ENCODE results near the gene NAA10.

Gene NAA10

GRCh38 chrX:153947009-153947769, 12.4 kb upstream of the NAA10 start:
- peak; percentile 82 to 86 for DNase-seq

- DNase-seq = no peak
Observed at GRCh38 chrX:153945956-153946943, 11.4 kb upstream of the NAA10 start.

DNA sequence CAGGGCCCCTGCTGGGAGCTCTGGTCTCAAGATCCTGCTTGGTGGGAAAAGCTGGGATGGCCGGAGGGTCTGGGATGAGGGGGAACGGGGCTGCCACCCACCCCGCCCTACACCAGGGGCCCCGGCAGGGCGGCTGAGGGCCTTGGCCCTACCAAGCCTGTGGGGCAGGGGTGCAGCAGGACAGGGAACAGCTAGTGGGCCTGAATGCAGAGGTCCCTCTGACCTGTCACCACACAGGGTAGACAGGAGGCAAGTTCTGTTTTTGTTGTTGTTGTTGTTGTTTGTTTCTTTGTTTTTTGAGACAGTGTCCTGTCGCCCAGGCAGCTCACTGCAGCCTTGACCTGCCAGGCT, 9.9 kb upstream of the NAA10 start:
- DNase-seq = no peak

DNA sequence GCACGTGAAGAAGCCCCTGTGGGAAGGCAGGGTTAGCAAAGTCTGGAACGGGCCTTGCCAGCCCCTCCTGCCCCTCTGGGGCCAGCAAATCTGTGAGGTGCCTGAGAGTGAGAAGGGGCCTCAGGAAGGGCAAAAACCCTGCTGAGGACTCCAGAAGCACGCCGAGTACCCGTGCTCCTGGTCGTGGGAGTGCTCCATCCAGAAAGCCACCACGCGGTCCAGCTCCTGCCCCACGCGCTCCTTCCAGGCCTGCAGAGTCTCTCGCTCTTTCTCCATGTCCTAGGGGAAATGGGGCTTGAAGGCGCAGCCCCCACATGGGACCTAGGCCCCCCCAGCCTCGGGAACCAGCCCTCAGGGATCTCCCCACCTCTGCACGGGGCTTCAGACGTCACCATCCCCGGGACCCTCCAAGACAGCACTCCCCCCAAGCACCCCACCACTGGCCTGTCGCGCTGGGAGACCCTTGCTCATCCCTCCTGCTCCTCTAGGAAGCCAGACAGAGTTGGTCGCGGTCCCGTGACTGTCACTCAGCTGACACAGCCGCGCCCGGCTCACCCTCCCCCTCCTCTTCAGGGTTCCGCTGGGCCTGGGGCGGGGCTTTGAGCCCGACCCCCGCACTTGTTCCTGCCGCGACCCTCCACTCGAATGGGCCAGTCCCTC, 9.4 kb upstream of the NAA10 start, which contains the start of gene RENBP:
TSS of gene RENBP (minus strand) at position 504 of the 660 bp plus-strand sequence. CDS start at position 471, 33 bp downstream.
- peak in 1 of 2 donors; percentile 60 for DNase-seq

GRCh38 chrX:153941336-153942252, 6.8 kb upstream of the NAA10 start:
- DNase-seq = no peak

GRCh38 chrX:153939573-153939972, 4.7 kb upstream of the NAA10 start:
- DNase-seq = no peak

- no peak for DNase-seq
Observed at GRCh38 chrX:153938226-153938786, 3.5 kb upstream of the NAA10 start.

DNA sequence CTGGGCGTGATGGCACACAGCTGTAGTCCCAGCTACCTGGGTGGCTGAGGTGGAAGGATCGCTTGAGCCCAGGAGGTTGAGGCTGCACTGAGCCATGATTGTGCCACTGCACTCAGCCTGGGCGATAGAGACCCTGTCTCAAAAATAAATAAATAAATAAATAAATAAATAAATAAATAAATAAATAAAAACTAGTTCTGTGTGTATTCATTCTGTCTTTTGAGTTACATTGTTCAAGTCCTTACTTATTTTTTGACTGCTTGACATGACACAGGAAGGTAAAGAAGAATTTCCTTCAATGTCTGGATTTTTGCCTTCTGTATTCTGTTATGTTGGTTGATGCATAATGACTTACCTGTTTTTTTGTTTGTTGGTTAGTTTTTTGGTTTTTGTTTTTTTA, 2.2 kb upstream of the NAA10 start:
- no peak for DNase-seq

DNA sequence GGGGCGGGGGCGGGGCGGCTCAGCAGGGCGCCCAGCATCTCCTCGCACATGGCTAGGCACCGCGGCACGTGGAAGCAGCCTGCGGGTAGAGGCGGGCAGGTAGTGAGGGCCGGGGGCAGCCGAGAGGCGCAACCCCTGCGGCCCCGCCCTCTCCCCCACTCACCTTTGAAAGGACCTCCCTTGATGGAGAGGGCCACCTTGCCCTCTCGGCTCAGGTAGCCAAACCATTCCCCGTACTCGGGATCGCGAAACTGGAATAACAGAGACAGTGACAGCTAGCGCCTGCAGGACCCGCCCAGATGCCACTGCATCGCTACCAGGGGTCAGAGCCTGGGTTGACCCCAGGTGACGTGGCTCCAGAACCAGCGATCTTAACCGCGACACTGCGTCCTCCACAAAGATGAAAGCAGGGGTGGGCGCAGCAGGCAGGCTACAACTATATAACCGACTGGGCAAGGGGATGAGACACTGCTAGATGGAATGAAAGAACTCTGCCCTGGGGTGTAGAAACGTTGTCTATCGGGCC, 552 bp upstream of the NAA10 start:
- no peak for DNase-seq

DNA sequence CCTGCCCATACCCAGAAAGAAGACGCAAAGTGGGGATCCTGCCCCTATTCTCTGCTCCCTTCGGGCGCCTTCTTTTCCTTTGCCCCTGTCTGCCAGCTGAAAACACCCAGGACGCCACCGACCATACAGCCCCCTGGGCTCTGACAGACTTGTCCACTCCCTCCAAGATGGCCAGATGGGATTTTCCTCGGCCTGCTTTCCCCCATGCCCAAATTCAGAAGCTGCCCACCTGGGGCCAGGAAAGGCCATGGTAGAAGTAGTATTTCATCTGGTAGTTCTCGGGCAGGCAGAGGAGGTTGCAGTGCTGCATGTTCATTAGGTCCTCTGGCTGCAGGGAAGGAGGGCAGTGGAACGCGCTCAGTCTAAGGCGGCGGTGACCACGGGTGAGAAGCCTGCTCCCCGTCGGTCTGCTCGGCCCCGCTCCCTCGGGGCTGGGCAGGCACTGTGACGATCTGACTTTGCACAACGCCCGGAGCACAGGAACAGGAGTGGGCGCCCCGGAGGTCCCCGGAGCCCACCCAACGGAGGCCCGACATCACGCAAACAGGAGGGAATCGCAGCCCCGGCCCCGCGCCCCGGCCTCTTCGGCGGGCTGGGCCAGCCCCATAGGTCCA, 582 bp downstream of the NAA10 start:
- DNase-seq = no peak

GRCh38 chrX:153933748-153934147, 1.1 kb downstream of the NAA10 start:
- no peak for DNase-seq

DNA sequence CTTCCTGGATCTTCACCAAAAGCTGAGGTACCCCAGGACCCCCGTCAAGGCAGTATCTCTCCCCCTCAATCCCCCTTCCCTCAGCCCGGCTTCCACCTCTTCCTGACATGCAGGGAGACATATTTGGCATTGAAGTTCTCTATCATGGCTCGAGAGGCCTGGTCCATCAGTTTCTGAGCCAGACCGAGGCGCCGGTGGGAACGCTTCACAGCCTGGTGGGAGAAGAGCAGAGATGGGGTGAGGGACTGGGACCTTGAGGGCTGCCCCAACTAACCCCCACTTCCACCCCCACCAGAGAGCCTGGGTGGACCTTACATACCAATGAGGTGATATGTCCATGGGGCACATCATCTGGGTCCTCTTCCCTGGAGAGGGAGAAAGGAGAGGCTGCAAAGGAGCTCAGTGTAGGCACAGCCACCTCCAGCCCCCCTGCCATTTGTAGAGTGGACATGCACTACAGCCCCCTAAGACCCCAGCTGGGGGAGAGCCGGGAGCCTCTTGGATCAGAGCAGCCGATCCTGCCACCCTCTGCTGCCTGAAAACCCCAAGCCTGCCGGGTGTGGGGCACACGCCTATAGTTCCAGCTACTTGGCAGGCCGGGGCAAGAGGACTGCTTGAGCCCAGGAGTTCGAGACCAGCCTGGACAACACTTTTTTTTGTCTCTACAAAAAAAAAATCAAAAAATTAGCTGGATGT, 2.5 kb downstream of the NAA10 start:
- DNase-seq = no peak

- DNase-seq = no peak
Observed at GRCh38 chrX:153931748-153932147, 3.1 kb downstream of the NAA10 start.

DNA sequence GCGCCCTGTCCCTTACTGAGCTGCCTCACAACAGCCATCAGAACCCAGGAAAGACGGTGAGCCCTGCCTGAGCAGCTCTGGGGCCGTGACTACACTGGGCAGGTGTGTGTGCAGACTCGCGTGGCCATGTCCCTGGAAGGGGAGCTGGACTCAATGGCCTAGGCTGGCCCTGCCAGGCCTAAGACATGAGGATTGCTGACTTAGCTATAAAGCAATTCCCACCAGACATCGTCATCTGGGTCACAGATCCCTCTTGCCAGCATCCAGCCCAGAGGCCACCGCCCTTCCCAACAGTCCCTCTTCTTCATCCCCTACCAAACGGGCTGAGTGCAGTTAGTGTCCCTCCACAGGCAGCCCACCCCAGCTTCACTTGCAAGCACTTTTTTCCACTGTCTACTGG, 3.7 kb downstream of the NAA10 start:
- no peak for DNase-seq

GRCh38 chrX:153930011-153930910, 4.6 kb downstream of the NAA10 start:
- no peak for DNase-seq

GRCh38 chrX:153929576-153929975, 5.3 kb downstream of the NAA10 start:
- DNase-seq = no peak

- DNase-seq = no peak
Observed at GRCh38 chrX:153928846-153929245, 6.0 kb downstream of the NAA10 start.

DNA sequence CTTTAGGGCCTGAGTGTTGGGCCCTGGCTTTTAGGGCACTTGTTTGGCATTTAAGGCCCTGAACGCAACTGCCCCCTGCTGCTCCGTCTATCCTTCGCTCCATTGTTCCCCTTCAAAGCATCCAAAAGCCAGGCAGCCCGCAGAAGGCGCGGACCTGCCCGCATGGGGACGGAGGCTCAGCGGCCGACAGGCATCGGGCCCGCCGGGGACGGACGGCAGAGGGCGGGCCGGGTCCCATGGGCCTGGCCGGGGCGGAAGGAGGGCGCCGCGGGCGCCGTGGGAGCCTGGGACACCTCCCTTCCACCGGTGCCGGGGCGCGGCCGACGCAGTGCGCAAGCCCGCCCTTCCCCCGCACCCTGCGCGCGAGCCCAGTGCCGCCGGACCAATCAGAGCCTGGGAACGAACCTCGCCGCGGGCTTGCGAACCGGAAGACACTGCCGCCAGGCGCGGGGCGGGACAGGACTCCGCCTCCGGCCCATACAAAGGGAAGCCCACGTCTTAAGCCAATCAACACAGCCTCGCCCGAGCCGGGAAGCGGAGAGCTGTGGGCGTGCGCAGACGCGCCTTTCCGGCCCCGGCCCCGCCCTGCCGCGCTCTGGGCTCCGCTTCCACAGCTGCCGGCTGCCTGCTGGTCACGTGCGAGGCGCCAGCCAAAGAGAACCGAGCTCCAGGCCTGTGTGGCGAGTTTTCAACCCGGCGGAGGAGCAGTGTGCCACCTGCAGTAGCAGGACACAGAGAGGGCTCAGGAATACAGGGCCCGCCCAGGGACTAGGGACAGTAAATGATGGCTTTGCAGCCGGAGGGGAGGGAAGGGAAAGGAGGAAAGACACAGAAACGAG, 6.7 kb downstream of the NAA10 start:
- DNase-seq = peak; percentile 95 to 99

GRCh38 chrX:153927672-153927921, 7.2 kb downstream of the NAA10 start:
- DNase-seq = peak in 1 of 2 donors; percentile 22

All from CD4-positive, alpha-beta T cell treated with Interleukin-1 beta for 1 hour (primary cell).